ENCODE results near the gene PAWR.

PAWR gene

DNA sequence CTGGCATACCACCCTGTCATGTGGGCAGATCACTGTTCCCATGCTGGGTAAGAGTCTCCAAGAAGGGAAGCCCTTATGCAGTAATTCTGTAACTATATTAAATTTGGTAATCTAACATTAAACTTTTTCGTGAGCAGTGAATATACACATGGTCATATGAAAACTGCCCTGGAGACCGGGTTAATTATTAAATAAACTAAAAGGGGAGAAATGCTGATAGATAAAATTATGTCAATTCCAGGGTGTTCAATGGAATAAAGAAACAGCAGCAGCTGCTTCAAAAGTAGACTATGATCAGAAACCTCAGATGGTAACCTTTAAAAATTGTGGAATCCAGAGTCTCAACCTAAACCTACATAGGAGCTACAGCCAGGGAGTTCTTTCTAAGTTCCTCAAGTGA lies 100.0 kb downstream of the PAWR start:
- DNase-seq = no peak

DNA sequence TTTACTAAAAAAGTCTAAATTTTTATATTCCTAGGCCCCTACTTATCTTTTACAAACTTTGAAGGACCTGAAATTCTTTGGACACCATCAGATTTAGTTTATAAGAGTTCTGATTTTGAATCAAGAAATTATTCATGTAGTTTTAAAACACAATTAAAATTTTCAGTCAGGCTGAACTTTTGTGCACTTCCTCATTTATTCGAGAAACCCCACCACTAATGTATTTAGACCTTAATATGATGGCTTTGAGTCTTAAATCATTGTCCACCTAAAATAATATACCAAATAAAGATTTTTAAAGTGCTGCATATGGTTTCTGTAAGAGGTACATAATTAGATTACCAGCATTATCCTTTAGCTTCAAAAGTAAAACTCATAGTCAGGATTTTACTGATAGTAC lies 103.4 kb downstream of the PAWR start:
- no peak for TF ChIP-seq CTCF (IDR thresholded peaks at IDR 0.05; ENCODE audit: low read depth, low read length)
- Histone ChIP-seq H3K27me3 (peaks cover 8% of the 10 kb centered on the region; the same call in 1 of the 2 replicates), H3K4me1 (no peaks in the 10 kb centered on the region), H3K4me3 (ENCODE audit: low read depth, low read length) (no peak overlapping the region), H3K36me3 (no peaks in the 10 kb centered on the region; the same call in 1 of the 2 replicates), H3K9me3 (no peaks in the 10 kb centered on the region)
- no peak for DNase-seq

More for the DNA sequence above, 100.0 kb downstream of the PAWR start:
- H3K9me3 ChIP-seq = no peaks in the 10 kb centered on the region
- no peaks in the 10 kb centered on the region; the same call in 1 of the 2 replicates for H3K36me3 ChIP-seq
- TF ChIP-seq CTCF (IDR thresholded peaks at IDR 0.05; ENCODE audit: low read depth, low read length) = no peak
- H3K27me3 ChIP-seq = peaks cover 8% of the 10 kb centered on the region
- H3K4me1 ChIP-seq = no peaks in the 10 kb centered on the region
- H3K4me3 ChIP-seq (ENCODE audit: low read depth, low read length) = no peak overlapping the region

DNA sequence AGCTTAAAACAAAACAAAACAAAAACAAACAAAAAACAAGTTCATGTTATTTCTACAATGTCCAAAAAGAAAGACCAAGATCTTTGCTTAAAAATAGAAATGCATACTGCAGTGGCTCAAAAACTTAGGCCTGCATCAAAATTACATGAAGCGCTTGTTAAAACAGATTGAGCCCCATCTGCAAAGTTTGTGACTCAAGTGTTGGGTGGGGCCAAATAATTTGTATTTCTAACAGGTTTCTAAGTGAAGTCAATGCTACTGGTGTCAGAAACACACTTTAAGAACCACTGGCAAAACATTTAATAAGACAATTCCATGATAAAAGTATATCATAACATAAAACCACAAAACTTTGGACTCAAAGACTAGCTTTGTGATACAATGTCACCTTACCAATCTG lies 105.6 kb downstream of the PAWR start:
- no peak for DNase-seq
- Histone ChIP-seq H3K4me3 (ENCODE audit: low read depth, low read length) (no peak overlapping the region), H3K4me1 (no peaks in the 10 kb centered on the region), H3K36me3 (no peaks in the 10 kb centered on the region; the same call in 1 of the 2 replicates), H3K9me3 (no peaks in the 10 kb centered on the region), H3K27me3 (peaks cover 3% of the 10 kb centered on the region; the same call in 1 of the 2 replicates)
- TF ChIP-seq CTCF (IDR thresholded peaks at IDR 0.05; ENCODE audit: low read depth, low read length) = no peak

DNA sequence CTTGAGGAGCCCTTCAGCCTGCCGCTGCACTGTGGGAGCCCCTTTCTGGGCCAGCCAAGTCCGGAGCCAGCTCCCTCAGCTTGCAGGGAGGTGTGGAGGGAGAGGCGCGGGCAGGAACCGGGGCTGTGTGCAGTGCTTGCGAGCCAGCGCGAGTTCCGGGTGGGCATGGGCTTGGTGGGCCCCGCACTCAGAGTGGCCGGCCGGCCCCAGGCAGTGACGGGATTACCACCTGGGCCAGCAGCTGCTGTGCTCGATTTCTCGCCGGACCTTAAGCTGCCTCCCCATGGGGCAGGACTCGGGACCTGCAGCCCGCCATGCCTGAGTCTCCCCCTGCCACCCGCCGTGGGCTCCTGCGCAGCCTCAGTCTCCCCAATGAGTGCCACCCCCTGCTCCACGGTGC lies 116.9 kb downstream of the PAWR start:
- H3K9me3 ChIP-seq = no peaks in the 10 kb centered on the region
- no peaks in the 10 kb centered on the region for H3K4me1 ChIP-seq
- no peaks in the 10 kb centered on the region for H3K36me3 ChIP-seq
- no peak for TF ChIP-seq CTCF (IDR thresholded peaks at IDR 0.05; ENCODE audit: low read depth, low read length)
- no peaks in the 10 kb centered on the region for H3K27me3 ChIP-seq
- DNase-seq = no peak
- H3K4me3 ChIP-seq (ENCODE audit: low read depth, low read length) = no peak overlapping the region

DNA sequence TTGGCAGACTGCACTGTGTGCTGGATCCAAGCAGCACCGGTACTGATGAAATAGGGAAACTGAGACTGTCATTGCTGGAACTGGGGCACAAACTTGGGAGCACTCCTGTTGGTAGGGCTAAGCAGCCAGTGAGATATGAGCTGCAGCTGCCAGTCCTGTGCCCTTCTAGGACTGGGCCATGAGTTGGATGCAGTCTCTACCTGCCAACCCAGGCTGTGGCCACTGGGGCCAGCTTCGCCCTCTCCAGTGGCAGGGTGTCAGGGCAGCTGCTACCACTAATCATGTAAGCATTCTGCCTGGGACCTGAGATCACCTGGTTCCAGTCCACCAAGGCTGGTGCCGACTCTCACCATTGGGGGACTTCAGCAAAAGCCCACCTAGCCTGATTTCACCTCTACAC lies 121.1 kb downstream of the PAWR start:
- Histone ChIP-seq H3K4me3 (ENCODE audit: low read depth, low read length) (no peak overlapping the region), H3K9me3 (no peaks in the 10 kb centered on the region; the same call in 1 of the 2 replicates), H3K4me1 (no peaks in the 10 kb centered on the region), H3K36me3 (no peaks in the 10 kb centered on the region), H3K27me3 (peaks cover 2% of the 10 kb centered on the region; the same call in 1 of the 2 replicates)
- no peak for DNase-seq
- no peak for TF ChIP-seq CTCF (IDR thresholded peaks at IDR 0.05; ENCODE audit: low read depth, low read length)

DNA sequence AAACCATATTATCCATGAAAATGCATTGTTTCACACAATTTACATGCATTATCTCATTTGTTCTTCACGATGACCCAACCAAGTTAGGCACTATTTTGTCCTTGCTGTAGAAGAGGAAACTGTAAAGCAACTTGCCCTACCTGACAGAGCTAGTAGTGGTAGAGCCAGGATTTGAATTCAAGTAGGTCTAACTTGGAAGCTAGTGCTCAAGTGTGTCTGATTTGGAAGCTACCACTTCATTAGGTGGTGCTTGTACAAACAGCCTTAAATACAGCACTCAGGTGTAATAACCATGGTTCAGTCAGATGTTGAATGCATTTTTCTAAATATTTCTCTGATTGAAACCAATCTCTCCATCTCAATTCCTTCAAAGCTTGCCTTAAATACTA lies 123.6 kb downstream of the PAWR start:
- no peak for DNase-seq
- Histone ChIP-seq H3K4me3 (ENCODE audit: low read depth, low read length) (no peak overlapping the region), H3K36me3 (no peaks in the 10 kb centered on the region), H3K9me3 (no peaks in the 10 kb centered on the region; the same call in 1 of the 2 replicates), H3K27me3 (peaks cover 2% of the 10 kb centered on the region; the same call in 1 of the 2 replicates), H3K4me1 (no peaks in the 10 kb centered on the region)
- TF ChIP-seq CTCF (IDR thresholded peaks at IDR 0.05; ENCODE audit: low read depth, low read length) = no peak
